ENCODE measurements around the gene RNF43.

- TF ChIP-seq, protein P1, sequence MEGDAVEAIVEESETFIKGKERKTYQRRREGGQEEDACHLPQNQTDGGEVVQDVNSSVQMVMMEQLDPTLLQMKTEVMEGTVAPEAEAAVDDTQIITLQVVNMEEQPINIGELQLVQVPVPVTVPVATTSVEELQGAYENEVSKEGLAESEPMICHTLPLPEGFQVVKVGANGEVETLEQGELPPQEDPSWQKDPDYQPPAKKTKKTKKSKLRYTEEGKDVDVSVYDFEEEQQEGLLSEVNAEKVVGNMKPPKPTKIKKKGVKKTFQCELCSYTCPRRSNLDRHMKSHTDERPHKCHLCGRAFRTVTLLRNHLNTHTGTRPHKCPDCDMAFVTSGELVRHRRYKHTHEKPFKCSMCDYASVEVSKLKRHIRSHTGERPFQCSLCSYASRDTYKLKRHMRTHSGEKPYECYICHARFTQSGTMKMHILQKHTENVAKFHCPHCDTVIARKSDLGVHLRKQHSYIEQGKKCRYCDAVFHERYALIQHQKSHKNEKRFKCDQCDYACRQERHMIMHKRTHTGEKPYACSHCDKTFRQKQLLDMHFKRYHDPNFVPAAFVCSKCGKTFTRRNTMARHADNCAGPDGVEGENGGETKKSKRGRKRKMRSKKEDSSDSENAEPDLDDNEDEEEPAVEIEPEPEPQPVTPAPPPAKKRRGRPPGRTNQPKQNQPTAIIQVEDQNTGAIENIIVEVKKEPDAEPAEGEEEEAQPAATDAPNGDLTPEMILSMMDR (conservative IDR thresholded peaks at IDR 0.05), result no peak
- TF ChIP-seq ZFX (IDR thresholded peaks at IDR 0.05), result no peak
Measured at GRCh38 chr17:58399974-58400373, 17.4 kb downstream of the RNF43 start.
